ENCODE results near the gene KCNC1. TPM values are rescaled to one million over a fixed set of nuclear protein-coding genes. Genes with fewer than 3 reads are reported as not detected.

KCNC1 gene
- polyA plus RNA-seq, 1 experiment, result not detected

DNA sequence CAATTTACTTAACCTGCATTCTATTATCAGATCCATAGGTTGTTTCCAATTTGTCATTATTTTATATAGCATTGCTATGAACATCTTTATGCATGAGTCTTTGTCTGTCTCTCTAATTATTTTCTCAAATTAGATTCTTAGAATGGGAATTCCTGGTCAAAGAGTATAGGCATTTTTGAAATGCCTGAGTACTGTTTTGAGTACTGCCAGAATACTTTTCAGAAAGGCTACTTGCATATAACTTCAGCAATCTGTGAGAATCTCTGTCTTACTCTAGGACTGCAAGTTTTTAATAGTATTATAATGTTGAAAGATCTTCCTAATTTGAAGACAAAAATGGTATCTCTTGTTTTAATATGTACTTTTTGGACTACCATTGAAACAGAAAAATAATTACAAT is 56.6 kb downstream of the KCNC1 start:
- H3K4me3 ChIP-seq (ENCODE audit: low read depth, low read length), result no peak overlapping the region
- no peak overlapping the region for H3K27ac ChIP-seq (ENCODE audit: low read depth, low read length)
- ChIA-PET CTCF (no interaction called here), POLR2A (no interaction called here)
- no peak for DNase-seq (ENCODE audit: low read depth, low spot score)
- H3K27me3 ChIP-seq (ENCODE audit: control insufficient read depth, insufficient read depth, low read length), result no peaks in the 10 kb centered on the region
- H3K9me3 ChIP-seq (ENCODE audit: control insufficient read depth, insufficient read depth, low read length), result peaks cover 4% of the 10 kb centered on the region; the same call in 1 of the 2 replicates
- TF ChIP-seq, protein P1, sequence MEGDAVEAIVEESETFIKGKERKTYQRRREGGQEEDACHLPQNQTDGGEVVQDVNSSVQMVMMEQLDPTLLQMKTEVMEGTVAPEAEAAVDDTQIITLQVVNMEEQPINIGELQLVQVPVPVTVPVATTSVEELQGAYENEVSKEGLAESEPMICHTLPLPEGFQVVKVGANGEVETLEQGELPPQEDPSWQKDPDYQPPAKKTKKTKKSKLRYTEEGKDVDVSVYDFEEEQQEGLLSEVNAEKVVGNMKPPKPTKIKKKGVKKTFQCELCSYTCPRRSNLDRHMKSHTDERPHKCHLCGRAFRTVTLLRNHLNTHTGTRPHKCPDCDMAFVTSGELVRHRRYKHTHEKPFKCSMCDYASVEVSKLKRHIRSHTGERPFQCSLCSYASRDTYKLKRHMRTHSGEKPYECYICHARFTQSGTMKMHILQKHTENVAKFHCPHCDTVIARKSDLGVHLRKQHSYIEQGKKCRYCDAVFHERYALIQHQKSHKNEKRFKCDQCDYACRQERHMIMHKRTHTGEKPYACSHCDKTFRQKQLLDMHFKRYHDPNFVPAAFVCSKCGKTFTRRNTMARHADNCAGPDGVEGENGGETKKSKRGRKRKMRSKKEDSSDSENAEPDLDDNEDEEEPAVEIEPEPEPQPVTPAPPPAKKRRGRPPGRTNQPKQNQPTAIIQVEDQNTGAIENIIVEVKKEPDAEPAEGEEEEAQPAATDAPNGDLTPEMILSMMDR (IDR thresholded peaks at IDR 0.05; ENCODE audit: low read depth, low read length), result no peak

DNA sequence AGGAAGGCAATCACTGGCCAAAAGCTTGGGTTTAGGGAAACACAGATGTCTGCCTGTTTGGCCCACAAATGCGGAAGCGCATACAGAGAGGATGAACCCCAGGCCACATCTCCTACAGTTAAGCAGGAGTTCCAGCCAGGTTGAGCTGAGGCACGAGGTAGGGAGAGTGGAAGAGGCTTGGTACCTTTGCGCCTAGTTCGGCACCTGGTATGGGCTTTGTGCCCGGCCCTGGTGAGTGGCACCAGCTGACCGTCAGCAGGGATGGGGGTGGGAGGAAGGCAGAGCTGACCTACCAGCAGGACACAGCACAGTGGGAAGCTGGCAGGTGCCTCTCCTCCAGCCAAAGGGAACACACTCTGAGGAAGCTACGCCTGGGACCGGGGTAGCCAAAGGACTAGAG is 57.6 kb downstream of the KCNC1 start:
- H3K27me3 ChIP-seq (ENCODE audit: control insufficient read depth, insufficient read depth, low read length), result no peaks in the 10 kb centered on the region
- TF ChIP-seq, protein P1 (IDR thresholded peaks at IDR 0.05; ENCODE audit: low read depth, low read length), result no peak
- H3K27ac ChIP-seq (ENCODE audit: low read depth, low read length), result no peak overlapping the region
- peaks cover 4% of the 10 kb centered on the region; the same call in 1 of the 2 replicates for H3K9me3 ChIP-seq (ENCODE audit: control insufficient read depth, insufficient read depth, low read length)
- H3K4me3 ChIP-seq (ENCODE audit: low read depth, low read length), result no peak overlapping the region
- DNase-seq (ENCODE audit: low read depth, low spot score), result no peak
- ChIA-PET POLR2A (no interaction called here), CTCF (interaction anchor here (0.6 to 1.3 kb wide), 2 partner anchors 130 to 181 kb away, joined by 3 to 5 read pairs; no protein-coding TSS in a partner anchor)

DNA sequence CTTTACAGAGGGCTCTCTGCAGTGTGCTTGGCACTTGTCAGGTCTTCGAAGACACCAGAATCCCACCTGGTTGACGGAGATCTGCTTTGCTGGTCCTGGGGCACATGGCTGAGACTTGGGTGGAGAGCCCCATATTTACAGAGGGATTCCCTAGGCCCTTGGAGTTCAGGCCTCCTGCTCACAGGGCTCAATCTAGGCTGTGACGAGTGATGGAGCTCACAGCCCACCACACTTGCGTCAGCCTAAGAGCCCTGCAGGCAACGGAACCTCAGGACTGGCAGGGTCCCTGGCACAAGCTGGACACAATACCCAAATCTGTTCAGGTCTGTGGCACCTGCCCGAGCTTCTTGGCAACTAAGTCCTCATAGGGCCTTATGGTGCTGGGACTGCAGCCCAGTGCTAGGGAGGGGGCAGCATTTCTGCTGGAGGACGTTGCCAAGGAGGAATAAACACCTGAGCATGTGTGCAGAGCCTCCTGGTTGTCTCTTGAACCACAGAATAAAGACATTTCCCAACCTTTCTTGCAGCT is 59.1 kb downstream of the KCNC1 start:
- ChIA-PET CTCF (no interaction called here), POLR2A (no interaction called here)
- Histone ChIP-seq H3K9me3 (ENCODE audit: control insufficient read depth, insufficient read depth, low read length) (no peaks in the 10 kb centered on the region), H3K4me3 (ENCODE audit: low read depth, low read length) (no peak overlapping the region), H3K27ac (ENCODE audit: low read depth, low read length) (no peak overlapping the region), H3K27me3 (ENCODE audit: control insufficient read depth, insufficient read depth, low read length) (no peaks in the 10 kb centered on the region)
- no peak for DNase-seq (ENCODE audit: low read depth, low spot score)
- TF ChIP-seq, protein P1 (IDR thresholded peaks at IDR 0.05; ENCODE audit: low read depth, low read length), result no peak

DNA sequence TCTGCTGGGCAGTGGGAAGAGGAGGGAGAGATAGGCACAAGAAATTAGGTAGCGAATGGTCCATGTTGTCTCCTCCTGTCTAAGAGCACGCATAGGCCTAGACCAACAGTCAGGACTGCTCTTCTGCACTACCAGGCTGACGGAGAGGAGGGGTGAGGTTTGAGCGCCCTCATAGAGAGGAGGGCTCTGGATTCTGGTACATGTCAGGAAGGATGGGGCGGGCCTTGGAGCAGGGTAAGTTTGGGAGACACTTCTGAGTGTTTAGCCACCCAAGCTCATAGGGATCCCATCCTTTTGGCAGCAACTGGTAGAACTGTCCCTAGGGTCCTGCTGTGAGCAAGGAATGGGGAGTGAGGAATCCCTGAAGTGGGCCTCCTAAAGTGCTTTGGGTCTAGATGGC is 60.4 kb downstream of the KCNC1 start:
- no peak for DNase-seq (ENCODE audit: low read depth, low spot score)
- Histone ChIP-seq H3K27me3 (ENCODE audit: control insufficient read depth, insufficient read depth, low read length) (no peaks in the 10 kb centered on the region), H3K9me3 (ENCODE audit: control insufficient read depth, insufficient read depth, low read length) (no peaks in the 10 kb centered on the region), H3K27ac (ENCODE audit: low read depth, low read length) (no peak overlapping the region), H3K4me3 (ENCODE audit: low read depth, low read length) (no peak overlapping the region)
- POLR2A ChIA-PET, result no interaction called here
- TF ChIP-seq, protein P1 (IDR thresholded peaks at IDR 0.05; ENCODE audit: low read depth, low read length), result no peak
- CTCF ChIA-PET, result no interaction called here

DNA sequence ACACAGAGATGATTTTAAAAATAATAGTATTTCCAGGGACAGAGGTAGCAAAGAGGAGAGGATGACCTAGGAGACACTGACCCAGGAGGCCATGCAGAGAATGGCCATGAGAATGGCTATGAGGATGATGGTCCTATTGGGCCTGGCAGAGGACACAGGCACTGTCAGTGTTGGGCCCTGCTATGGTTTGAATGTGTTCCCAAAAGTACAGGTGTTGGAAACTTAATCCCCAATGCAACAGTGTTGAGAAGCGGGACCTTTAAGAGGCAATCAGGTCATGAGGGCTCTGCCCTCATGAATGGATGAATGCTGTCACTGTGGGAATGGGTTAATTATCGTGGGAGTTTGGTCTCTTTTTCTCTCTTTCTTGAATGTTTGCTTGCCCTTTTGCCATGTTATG is 61.6 kb downstream of the KCNC1 start:
- no peaks in the 10 kb centered on the region for H3K9me3 ChIP-seq (ENCODE audit: control insufficient read depth, insufficient read depth, low read length)
- CTCF ChIA-PET, result interaction anchor here (0.6 kb wide), 1 partner anchor 45 kb away, joined by 4 read pairs; no protein-coding TSS in a partner anchor
- no peak overlapping the region for H3K27ac ChIP-seq (ENCODE audit: low read depth, low read length)
- no peaks in the 10 kb centered on the region for H3K27me3 ChIP-seq (ENCODE audit: control insufficient read depth, insufficient read depth, low read length)
- no peak for DNase-seq (ENCODE audit: low read depth, low spot score)
- POLR2A ChIA-PET, result no interaction called here
- TF ChIP-seq, protein P1 (IDR thresholded peaks at IDR 0.05; ENCODE audit: low read depth, low read length), result no peak
- H3K4me3 ChIP-seq (ENCODE audit: low read depth, low read length), result no peak overlapping the region

All from AG04450 (cell line).